Activated T-cell treated with anti-CD3 and anti-CD28 coated beads for 4 hours (primary cell): Measurements from ENCODE around the gene FAM3B.
"Not testable (repeated sequence)": the region's sequence is repeated elsewhere in the genome, so short reads cannot be mapped to it uniquely, and the experiment has no call there.

Experiments
- DNase-seq: peaks from one replicate; pipeline ENCODE4 v3.0.0-alpha.2; 2020

Gene FAM3B

GRCh38 chr21:41316200-41317062 is at the start of gene FAM3B:
TSS of gene FAM3B (plus strand) at chr21:41316801. CDS start at chr21:41316880, 79 bp downstream.
- DNase-seq, result no peak

- DNase-seq, result no peak
These were observed 49.3 kb upstream of the FAM3B start for GRCh38 chr21:41267346-41267745.

GRCh38 chr21:41269535-41269934 is 47.1 kb upstream of the FAM3B start:
- DNase-seq, result no peak

- DNase-seq, result no peak
These were observed 39.4 kb upstream of the FAM3B start for GRCh38 chr21:41277196-41277595.

GRCh38 chr21:41277846-41278245 is 38.8 kb upstream of the FAM3B start:
- no peak for DNase-seq

GRCh38 chr21:41280115-41280919 is 36.3 kb upstream of the FAM3B start:
- DNase-seq, result no peak

GRCh38 chr21:41282412-41282811 is 34.2 kb upstream of the FAM3B start:
- no peak for DNase-seq

GRCh38 chr21:41283211-41283818 is 33.3 kb upstream of the FAM3B start:
- DNase-seq, result peak; percentile 36

GRCh38 chr21:41289431-41289830 is 27.2 kb upstream of the FAM3B start:
- no peak for DNase-seq

GRCh38 chr21:41290106-41290799 is 26.3 kb upstream of the FAM3B start:
- DNase-seq, result no peak

GRCh38 chr21:41294548-41295231 is 21.9 kb upstream of the FAM3B start:
- no peak for DNase-seq

GRCh38 chr21:41295721-41296254 is 20.8 kb upstream of the FAM3B start:
- DNase-seq, result no peak

GRCh38 chr21:41302976-41303375 is 13.6 kb upstream of the FAM3B start:
- DNase-seq, result no peak

- no peak for DNase-seq
These were observed 12.4 kb upstream of the FAM3B start for GRCh38 chr21:41304068-41304720.

- DNase-seq, result no peak
These were observed 9.4 kb upstream of the FAM3B start for GRCh38 chr21:41307219-41307618.

- DNase-seq, result not testable (repeated sequence)
These were observed 3.1 kb upstream of the FAM3B start for GRCh38 chr21:41313285-41314164.

GRCh38 chr21:41315726-41316125 is 875 bp upstream of the FAM3B start:
- DNase-seq, result no peak

GRCh38 chr21:41317063-41317392 is 427 bp downstream of the FAM3B start:
- DNase-seq, result no peak

GRCh38 chr21:41317458-41317857 is 857 bp downstream of the FAM3B start:
- DNase-seq, result no peak

- DNase-seq, result no peak
These were observed 1.6 kb downstream of the FAM3B start for GRCh38 chr21:41318218-41318617.

GRCh38 chr21:41319273-41319672 is 2.7 kb downstream of the FAM3B start:
- no peak for DNase-seq
